HepG2 (cell line): ENCODE results near the gene SLC34A3. TPM values are rescaled to one million over a fixed set of nuclear protein-coding genes. Genes with fewer than 3 reads are reported as not detected.
A peak's percentile ranks its signal among the peaks of the same experiment; 100 is the strongest.

ENCODE experiments used
- MIXL1 ChIP-seq: IDR thresholded peaks from 2 replicates; pipeline ENCODE4 v1.6.1; 2016
- NONO ChIP-seq, 2 experiments: fragments of 450-650 bp in 1 of 2; sonication (generic) in 1 of 2; formaldehyde crosslinking in 1 of 2; IDR thresholded peaks in 1 of 2; conservative IDR thresholded peaks in 1 of 2; 2 replicates each; pipeline versions ENCODE4 v1.6.1 to v1.8.0; 2017 to 2022; ENCODE audit warnings: mild to moderate bottlenecking in 1 of 2, missing genetic modification reagents in 1 of 2, moderate library complexity in 1 of 2
- PPARG ChIP-seq: conservative IDR thresholded peaks from 2 replicates; pipeline ENCODE4 v1.6.1; 2016; ENCODE audit warnings: missing biosample characterization, missing genetic modification reagents
- ZC3H13 ChIP-seq: sonication (generic); formaldehyde crosslinking; IDR thresholded peaks from 2 replicates; pipeline ENCODE4 v1.8.1; 2023; ENCODE audit warnings: mild to moderate bottlenecking, missing genetic modification reagents, moderate library complexity
- ZNF138 ChIP-seq: sonication (generic); formaldehyde crosslinking; IDR thresholded peaks from 2 replicates; pipeline ENCODE4 v1.5.0; 2020; ENCODE audit warnings: mild to moderate bottlenecking, low read depth, missing genetic modification reagents
- ZNF256 ChIP-seq: sonication (generic); formaldehyde crosslinking; conservative IDR thresholded peaks from 2 replicates; pipeline ENCODE4 v1.4.0; 2020; ENCODE audit warnings: missing genetic modification reagents
- ZNF34 ChIP-seq: sonication (generic); formaldehyde crosslinking; IDR thresholded peaks from 2 replicates; pipeline ENCODE4 v1.4.0; 2020; ENCODE audit warnings: mild to moderate bottlenecking, missing genetic modification reagents, borderline replicate concordance
- ZNF543 ChIP-seq: sonication (generic); formaldehyde crosslinking; IDR thresholded peaks from 2 replicates; pipeline ENCODE4 v1.4.0; 2020; ENCODE audit warnings: mild to moderate bottlenecking, missing genetic modification reagents
- ZNF564 ChIP-seq: sonication (generic); formaldehyde crosslinking; IDR thresholded peaks from 2 replicates; pipeline ENCODE4 v1.8.1; 2023; ENCODE audit warnings: mild to moderate bottlenecking, missing genetic modification reagents
- ZNF589 ChIP-seq: sonication (generic); formaldehyde crosslinking; conservative IDR thresholded peaks from 2 replicates; pipeline ENCODE4 v1.8.0; 2022; ENCODE audit warnings: mild to moderate bottlenecking, moderate library complexity, missing genetic modification reagents
- polyA plus RNA-seq, 8 experiments: library from polyadenylated mRNA; depleted of rRNA in 3 of 8; stranded (reverse) in 7 of 8; unstranded in 1 of 8; fragments of >200 nt; fragmentation: Illumina TruSeq in 4 of 8; extraction: Trizol in 4 of 8; gene quantifications; 2 replicates each; pipeline versions ENCODE4 v1.2.1 to v1.2.3, GENCODE V29; 2011 to 2016; ENCODE audit warnings: low read depth in 4 of 8, missing spikeins in 1 of 8, mixed read lengths in 1 of 8; ENCODE audit not compliant: insufficient read depth in 1 of 8
- total RNA-seq, 5 experiments: library from RNA; depleted of rRNA; stranded (reverse); fragments of >200 nt; fragmentation: Illumina TruSeq; extraction: Trizol; gene quantifications; 2 replicates each; pipeline ENCODE4 v1.2.3, GENCODE V29; 2016; ENCODE audit warnings: low read depth in 1 of 5
- TF ChIP-seq, protein P1 (sequence below): IDR thresholded peaks from 2 replicates; pipeline ENCODE4 v1.6.1; 2016; ENCODE audit warnings: low read depth
- TF ChIP-seq, protein P2 (sequence below): sonication (generic); formaldehyde crosslinking; IDR thresholded peaks from 2 replicates; pipeline ENCODE4 v1.4.0; 2020; ENCODE audit warnings: missing genetic modification reagents
- TF ChIP-seq, protein P3 (sequence below): IDR thresholded peaks from 2 replicates; pipeline ENCODE4 v1.6.1; 2018; ENCODE audit warnings: missing genetic modification reagents, mild to moderate bottlenecking, missing compliant biosample characterization
- TF ChIP-seq, protein P4 (sequence below): sonication (generic); formaldehyde crosslinking; IDR thresholded peaks from 2 replicates; pipeline ENCODE4 v1.8.0; 2022; ENCODE audit warnings: low read depth, missing genetic modification reagents
- TF ChIP-seq, protein P5 (sequence below): sonication (generic); formaldehyde crosslinking; IDR thresholded peaks from 2 replicates; pipeline ENCODE4 v1.5.0; 2020; ENCODE audit warnings: missing genetic modification reagents
- TF ChIP-seq, protein P6 (sequence below): sonication (generic); formaldehyde crosslinking; IDR thresholded peaks from 2 replicates; pipeline ENCODE4 v1.4.0; 2020; ENCODE audit warnings: mild to moderate bottlenecking, missing genetic modification reagents
- TF ChIP-seq, protein P7 (sequence below): IDR thresholded peaks from 2 replicates; pipeline ENCODE4 v1.6.1; 2016; ENCODE audit warnings: mild to moderate bottlenecking

Gene SLC34A3
- total and polyA plus RNA-seq, 2 of the 13 experiments (the other 11 are each of a cell fraction or from before 2014, with no cell fraction given): 0.07 to 1.0 TPM

DNA sequence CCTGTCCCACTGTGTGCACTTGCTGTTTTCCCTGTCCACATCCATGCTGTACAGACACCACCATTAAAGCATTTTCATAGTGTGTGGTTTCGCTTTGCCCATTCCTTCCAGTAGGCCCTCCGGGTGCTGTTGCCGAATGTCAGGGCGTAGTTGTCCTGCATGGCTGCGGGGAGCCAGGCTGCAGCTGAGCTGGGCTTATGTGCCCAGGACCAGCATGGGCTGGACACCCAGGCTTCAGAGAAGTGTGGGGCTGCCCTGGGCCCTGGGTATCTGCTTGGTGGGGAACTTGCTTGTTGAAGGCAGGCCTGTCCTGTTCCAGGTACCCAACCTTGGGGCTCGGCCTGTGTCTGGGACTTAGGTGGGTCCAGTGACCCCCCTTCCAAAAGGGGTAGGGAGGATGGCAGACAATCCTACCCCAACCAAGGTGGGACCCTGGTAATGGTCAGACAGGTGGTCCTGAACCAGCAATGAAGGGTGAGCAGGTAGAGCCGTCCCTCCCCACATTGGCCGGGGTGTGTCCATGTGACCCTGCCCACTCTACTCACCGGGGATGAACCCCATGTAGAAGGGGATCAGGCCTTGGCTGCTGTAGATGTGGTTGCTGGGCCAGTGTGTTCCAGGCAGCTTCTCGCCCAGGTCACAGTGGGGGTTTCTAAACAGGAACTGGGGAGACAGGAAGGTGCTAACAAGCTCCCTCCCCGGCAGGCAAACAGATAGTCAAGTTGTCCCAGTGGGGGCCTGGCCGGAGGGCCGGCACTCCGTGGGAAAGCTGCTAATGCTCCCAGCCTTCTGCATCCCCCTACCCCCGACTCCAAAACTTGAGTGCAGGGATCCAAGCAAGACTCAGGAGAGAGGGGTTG lies 13.2 kb downstream of the SLC34A3 start (continued):
- TF ChIP-seq, protein P1, sequence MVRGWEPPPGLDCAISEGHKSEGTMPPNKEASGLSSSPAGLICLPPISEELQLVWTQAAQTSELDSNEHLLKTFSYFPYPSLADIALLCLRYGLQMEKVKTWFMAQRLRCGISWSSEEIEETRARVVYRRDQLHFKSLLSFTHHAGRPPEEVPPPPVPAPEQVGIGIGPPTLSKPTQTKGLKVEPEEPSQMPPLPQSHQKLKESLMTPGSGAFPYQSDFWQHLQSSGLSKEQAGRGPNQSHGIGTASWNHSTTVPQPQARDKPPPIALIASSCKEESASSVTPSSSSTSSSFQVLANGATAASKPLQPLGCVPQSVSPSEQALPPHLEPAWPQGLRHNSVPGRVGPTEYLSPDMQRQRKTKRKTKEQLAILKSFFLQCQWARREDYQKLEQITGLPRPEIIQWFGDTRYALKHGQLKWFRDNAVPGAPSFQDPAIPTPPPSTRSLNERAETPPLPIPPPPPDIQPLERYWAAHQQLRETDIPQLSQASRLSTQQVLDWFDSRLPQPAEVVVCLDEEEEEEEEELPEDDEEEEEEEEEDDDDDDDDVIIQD: no peak
- TF ChIP-seq PPARG (no peak), ZNF256 (CRISPR knock-in tag) (no peak), ZNF564 (CRISPR knock-in tag) (no peak), MIXL1 (CRISPR knock-in tag) (no peak), ZNF589 (CRISPR knock-in tag) (0 out of 2 replicates have a peak, but pooled peaks have one; percentile 36), ZC3H13 (CRISPR knock-in tag) (peak; percentile 100), NONO (IDR thresholded peaks at IDR 0.05) (no peak), NONO (CRISPR knock-in tag; conservative IDR thresholded peaks at IDR 0.05) (peak; percentile 64), ZNF34 (CRISPR knock-in tag) (no peak), ZNF138 (CRISPR knock-in tag) (no peak), ZNF543 (no peak; the same call in 1 of the 2 replicates)
- TF ChIP-seq, protein P2, sequence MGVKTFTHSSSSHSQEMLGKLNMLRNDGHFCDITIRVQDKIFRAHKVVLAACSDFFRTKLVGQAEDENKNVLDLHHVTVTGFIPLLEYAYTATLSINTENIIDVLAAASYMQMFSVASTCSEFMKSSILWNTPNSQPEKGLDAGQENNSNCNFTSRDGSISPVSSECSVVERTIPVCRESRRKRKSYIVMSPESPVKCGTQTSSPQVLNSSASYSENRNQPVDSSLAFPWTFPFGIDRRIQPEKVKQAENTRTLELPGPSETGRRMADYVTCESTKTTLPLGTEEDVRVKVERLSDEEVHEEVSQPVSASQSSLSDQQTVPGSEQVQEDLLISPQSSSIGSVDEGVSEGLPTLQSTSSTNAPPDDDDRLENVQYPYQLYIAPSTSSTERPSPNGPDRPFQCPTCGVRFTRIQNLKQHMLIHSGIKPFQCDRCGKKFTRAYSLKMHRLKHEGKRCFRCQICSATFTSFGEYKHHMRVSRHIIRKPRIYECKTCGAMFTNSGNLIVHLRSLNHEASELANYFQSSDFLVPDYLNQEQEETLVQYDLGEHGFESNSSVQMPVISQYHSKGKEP (CRISPR knock-in tag): no peak
- TF ChIP-seq, protein P3, sequence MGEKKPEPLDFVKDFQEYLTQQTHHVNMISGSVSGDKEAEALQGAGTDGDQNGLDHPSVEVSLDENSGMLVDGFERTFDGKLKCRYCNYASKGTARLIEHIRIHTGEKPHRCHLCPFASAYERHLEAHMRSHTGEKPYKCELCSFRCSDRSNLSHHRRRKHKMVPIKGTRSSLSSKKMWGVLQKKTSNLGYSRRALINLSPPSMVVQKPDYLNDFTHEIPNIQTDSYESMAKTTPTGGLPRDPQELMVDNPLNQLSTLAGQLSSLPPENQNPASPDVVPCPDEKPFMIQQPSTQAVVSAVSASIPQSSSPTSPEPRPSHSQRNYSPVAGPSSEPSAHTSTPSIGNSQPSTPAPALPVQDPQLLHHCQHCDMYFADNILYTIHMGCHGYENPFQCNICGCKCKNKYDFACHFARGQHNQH (CRISPR knock-in tag): no peak
- TF ChIP-seq, protein P4, sequence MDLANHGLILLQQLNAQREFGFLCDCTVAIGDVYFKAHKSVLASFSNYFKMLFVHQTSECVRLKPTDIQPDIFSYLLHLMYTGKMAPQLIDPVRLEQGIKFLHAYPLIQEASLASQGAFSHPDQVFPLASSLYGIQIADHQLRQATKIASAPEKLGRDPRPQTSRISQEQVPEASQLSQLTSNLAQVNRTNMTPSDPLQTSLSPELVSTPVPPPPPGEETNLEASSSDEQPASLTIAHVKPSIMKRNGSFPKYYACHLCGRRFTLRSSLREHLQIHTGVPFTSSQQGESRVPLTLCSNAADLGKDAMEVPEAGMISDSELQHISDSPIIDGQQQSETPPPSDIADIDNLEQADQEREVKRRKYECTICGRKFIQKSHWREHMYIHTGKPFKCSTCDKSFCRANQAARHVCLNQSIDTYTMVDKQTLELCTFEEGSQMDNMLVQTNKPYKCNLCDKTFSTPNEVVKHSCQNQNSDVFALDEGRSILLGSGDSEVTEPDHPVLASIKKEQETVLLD: no peak
- TF ChIP-seq, protein P5, sequence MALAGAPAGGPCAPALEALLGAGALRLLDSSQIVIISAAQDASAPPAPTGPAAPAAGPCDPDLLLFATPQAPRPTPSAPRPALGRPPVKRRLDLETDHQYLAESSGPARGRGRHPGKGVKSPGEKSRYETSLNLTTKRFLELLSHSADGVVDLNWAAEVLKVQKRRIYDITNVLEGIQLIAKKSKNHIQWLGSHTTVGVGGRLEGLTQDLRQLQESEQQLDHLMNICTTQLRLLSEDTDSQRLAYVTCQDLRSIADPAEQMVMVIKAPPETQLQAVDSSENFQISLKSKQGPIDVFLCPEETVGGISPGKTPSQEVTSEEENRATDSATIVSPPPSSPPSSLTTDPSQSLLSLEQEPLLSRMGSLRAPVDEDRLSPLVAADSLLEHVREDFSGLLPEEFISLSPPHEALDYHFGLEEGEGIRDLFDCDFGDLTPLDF: no peak
- TF ChIP-seq, protein P6, sequence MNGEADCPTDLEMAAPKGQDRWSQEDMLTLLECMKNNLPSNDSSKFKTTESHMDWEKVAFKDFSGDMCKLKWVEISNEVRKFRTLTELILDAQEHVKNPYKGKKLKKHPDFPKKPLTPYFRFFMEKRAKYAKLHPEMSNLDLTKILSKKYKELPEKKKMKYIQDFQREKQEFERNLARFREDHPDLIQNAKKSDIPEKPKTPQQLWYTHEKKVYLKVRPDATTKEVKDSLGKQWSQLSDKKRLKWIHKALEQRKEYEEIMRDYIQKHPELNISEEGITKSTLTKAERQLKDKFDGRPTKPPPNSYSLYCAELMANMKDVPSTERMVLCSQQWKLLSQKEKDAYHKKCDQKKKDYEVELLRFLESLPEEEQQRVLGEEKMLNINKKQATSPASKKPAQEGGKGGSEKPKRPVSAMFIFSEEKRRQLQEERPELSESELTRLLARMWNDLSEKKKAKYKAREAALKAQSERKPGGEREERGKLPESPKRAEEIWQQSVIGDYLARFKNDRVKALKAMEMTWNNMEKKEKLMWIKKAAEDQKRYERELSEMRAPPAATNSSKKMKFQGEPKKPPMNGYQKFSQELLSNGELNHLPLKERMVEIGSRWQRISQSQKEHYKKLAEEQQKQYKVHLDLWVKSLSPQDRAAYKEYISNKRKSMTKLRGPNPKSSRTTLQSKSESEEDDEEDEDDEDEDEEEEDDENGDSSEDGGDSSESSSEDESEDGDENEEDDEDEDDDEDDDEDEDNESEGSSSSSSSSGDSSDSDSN (CRISPR knock-in tag): peak; percentile 34; the same call in 1 of the 2 replicates
- TF ChIP-seq, protein P7, sequence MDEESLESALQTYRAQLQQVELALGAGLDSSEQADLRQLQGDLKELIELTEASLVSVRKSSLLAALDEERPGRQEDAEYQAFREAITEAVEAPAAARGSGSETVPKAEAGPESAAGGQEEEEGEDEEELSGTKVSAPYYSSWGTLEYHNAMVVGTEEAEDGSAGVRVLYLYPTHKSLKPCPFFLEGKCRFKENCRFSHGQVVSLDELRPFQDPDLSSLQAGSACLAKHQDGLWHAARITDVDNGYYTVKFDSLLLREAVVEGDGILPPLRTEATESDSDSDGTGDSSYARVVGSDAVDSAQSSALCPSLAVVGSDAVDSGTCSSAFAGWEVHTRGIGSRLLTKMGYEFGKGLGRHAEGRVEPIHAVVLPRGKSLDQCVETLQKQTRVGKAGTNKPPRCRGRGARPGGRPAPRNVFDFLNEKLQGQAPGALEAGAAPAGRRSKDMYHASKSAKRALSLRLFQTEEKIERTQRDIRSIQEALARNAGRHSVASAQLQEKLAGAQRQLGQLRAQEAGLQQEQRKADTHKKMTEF: no peak
